GM19397 (cell line): ENCODE data around the gene CDPF1.

Experiments used
- ATAC-seq: cut with Tn5 transposase; IDR thresholded peaks from one replicate; pipeline ENCODE4 v1.9.1; 2021; ENCODE audit warnings: mild to moderate bottlenecking, moderate library complexity; ENCODE audit not compliant: unreplicated experiment

The CDPF1 gene

GRCh38 chr22:46259374-46259773 is 9.3 kb upstream of the CDPF1 start:
- no peak for ATAC-seq

DNA sequence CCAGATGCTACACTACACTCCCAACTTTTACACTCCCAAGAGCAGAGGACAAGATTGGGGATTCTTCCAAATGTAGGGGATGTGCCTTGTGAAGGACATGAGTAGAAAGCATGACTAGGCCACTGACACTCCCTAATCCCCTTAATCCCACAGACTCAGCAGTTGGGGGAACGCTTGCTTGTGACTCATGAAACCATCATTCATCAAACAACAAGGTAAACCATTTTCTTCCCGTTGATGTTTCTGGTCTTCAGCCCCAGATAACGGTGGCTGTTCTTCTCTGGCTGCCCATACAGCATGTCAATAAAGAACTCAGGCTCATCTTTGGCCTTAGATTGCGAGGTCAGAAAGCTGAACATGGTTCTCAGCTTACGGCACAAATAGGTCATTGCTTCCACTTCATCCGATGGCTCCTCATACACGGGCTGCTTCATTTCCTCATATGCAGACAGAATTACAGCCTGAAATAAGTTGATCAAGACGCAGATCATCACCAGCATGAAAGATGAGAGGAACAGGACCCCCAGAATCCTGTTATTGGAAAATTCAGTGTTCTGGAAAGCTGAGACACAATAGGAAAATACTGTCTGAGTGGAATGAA is 6.4 kb upstream of the CDPF1 start:
- no peak for ATAC-seq

- no peak for ATAC-seq
Observed at GRCh38 chr22:46251816-46252380, 1.8 kb upstream of the CDPF1 start.

DNA sequence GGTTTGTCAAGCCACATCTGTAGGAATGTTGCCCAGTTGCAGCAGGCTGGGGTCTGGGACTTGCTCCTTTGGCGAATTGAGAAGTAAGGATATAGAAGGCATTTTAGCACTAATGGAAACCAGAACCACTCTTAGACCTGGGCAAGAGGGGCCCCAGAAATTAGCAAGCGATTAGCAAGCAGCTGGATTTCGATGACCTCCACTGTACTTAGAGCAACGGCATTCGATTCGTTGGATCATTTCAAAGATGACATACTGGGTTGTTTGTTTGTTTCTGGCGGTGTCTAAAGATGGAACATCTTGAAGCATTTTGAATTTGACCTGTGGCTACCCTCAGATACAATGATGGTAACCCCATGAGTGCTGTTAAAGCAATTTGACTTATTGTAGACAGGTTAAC is 1.2 kb upstream of the CDPF1 start:
- ATAC-seq: no peak

DNA sequence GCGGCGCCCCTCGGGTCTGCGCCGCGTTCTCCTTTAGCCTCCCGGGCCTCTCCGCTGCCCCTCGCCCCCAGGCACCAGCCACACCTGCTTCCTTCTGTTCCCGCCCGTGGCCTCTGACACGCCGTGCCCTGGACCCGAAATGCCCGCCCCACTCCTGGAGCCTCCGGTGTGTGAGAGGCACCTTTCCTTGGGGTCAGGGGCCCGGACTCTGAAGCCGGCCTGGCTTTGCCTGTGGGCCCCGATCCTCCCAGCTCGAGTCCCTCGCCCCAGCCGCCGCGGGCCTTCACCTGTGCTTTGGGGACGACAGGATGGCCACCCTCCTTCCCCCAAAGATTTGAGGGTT is 661 bp upstream of the CDPF1 start:
- ATAC-seq: peak; percentile 12

DNA sequence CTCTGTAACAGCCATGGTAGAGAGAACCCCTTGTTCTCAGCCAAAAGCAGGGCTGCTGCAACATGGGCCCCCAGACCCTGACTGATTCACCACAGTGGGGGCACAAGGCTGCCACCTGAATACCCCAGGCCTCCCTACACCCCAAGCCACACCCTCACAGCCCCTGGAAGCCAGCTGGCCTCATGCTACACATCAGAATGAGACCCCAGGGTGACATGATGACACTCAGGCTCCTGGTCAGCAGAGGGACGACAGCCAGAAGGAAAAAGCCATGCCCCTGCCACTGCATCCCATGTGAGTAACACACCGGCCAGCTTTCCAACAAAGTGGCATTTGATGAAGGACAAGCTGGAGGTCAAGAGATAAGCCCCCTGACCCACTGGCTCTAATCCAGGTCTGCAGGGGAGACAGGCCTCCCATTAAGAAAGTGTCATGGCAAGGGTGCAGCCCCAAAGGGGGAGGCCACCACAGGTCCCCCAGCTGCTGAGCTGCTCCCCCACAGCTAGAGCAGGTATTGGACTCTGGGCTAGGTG is 2.6 kb downstream of the CDPF1 start:
- ATAC-seq: no peak

DNA sequence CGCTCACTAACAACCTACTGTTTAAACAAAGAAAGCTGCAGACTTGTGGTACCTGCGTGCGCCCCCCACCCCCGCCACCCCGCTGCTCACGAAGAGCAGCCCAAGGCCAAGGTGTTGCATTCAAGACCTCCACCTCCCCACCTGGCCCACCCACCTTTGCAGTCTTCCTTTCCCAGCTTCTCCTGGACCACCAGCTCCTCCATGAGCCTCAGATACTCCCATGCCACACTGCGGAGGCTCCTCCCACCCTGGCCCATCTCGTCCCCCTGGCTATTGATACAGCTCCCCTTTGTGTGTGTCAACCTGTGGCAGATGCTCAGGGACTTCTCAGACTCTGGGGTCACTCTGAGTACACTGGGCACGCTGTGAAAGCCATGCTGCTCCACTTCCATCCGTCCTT is 3.9 kb downstream of the CDPF1 start:
- no peak for ATAC-seq

DNA sequence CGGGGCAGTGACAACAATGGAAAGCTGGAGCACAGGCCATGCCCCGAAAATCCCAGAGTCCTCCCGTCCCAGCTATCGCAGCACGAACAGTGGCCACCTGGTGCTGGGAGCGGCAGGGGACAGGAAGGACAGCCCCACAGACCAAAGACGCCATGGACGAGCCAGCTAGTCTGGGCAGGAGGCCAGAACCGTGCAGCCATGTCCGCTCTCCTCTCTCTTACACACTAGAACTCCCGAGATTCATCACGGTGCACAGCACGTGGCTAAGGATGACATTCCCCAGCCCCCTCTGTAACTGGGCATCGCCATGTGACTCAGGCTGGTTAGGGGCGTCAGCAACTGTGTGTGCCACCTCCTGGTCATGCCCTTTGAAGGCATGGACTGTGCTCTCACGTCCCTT is 4.6 kb downstream of the CDPF1 start:
- ATAC-seq: no peak

- ATAC-seq: no peak
Observed at GRCh38 chr22:46244771-46245170, 5.3 kb downstream of the CDPF1 start.

GRCh38 chr22:46242076-46242475 is 8.0 kb downstream of the CDPF1 start:
- ATAC-seq: no peak

DNA sequence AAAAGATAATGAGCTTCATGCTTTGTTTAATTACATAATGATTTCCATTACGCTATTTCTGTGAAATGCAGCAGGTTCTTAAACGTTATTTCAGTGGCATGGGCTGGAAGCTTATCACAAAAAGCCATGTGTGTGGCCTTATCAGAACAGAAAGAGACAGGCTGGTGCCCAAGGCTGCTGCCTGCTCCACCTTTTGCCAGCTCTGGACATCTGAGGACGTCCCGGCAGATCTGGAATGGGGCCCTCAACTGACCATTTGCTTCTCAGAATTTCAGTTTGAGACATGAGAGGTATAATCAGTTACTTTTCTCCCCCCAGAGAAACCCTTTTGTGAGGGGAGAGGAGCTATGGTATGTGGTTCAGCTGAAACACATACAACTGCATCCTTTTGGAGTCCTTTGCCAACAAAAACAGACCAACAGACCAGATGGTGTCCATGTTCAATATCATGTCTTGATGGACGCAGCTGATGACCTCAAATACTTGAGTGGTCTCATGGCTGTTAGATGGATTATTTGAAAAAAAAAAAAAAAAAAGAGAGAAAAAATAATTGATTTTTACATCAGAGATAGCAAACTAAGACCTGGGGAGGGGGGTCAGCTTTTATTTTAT is 8.6 kb downstream of the CDPF1 start:
- no peak for ATAC-seq

GRCh38 chr22:46240907-46241306 is 9.2 kb downstream of the CDPF1 start:
- ATAC-seq: no peak

DNA sequence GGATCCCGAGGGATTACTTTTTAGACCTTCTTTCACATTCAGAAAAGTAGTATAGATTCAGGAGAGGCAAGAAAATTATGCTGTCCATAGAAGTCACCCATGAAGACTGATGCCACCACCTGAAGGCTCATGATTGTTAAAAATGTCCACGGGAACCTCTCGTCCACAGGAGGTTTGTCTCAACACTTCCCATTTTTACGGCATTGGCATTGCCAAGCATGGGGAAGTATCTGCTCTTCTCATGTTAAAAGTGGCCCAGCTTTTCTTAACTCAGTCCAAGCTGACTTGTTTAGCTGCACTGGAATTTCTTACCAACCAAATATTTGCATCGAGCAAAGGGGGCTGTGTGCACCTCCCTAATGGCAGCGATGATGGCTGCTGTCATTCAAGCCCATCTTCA is 9.6 kb downstream of the CDPF1 start:
- ATAC-seq: no peak

GRCh38 chr22:46240073-46240472 is 10.0 kb downstream of the CDPF1 start:
- ATAC-seq: no peak

- ATAC-seq: no peak
Observed at GRCh38 chr22:46239261-46240048, 10.6 kb downstream of the CDPF1 start.

GRCh38 chr22:46238541-46238940 is 11.6 kb downstream of the CDPF1 start:
- ATAC-seq: no peak

- no peak for ATAC-seq
Observed at GRCh38 chr22:46237453-46238124, 12.5 kb downstream of the CDPF1 start.

GRCh38 chr22:46234969-46235368 is 15.1 kb downstream of the CDPF1 start:
- ATAC-seq: no peak

DNA sequence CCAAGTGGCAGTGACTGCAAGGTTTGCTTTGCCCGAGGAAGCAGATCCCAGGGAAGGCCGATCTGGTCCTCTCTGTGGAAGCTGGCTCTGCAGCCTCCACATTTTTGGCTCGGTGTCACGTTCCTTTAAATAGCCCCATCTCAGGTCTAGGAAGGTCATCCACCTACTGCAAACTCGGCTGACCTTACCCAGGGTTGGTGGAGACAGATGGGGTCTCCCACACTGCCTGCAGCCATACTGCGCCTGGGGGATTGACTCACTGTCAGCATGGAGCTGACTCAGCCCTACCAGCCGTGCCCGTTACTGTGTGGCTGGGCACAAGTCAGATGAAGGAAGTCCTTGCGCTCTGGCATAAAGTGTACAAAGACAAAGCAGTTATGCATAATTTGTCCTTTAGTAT is 16.9 kb downstream of the CDPF1 start:
- no peak for ATAC-seq

GRCh38 chr22:46230262-46230901 is 19.7 kb downstream of the CDPF1 start:
- ATAC-seq: no peak

DNA sequence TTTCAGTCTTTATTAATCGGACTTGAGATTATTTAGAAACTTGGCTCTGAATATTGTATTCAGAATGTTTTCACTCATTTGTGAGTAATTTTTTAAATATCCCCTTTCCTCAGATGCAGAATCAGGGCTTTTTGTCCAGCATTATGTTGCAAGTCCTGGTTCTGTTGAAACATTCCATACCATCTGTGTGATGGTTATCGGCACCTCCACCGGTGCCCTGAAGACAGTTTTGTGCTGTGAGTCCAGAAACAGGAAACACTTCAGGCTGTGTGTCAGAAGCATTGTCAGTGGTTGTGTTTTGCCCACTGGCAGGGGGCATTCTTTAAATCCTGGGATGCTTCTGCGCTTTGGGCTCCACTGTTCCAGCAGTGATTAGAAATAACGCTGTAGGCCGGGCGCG is 20.4 kb downstream of the CDPF1 start:
- no peak for ATAC-seq
